Adipose tissue (tissue), 3 donors: ENCODE measurements around the gene CZIB. TPM values are rescaled to one million over a fixed set of nuclear protein-coding genes. Genes with fewer than 3 reads are reported as not detected.

Experiments
- H3K27ac ChIP-seq: one replicate; pipeline ENCODE4 v1.5.1; 2013; ENCODE audit warnings: low read depth, low read length
- WGBS, 3 donors: extraction: QIAGEN DNeasy Blood & Tissue Kit; methylation state at CpG; one replicate each; pipeline ENCODE4 v1.1.7; 2013; 5-methylcytosine and 5-hydroxymethylcytosine counted together
- polyA plus RNA-seq, 3 donors: library from polyadenylated mRNA; stranded (reverse); fragments of 200-250 nt; gene quantifications; one replicate each; pipeline ENCODE4 v1.2.3, GENCODE V29; 2013
- donor health status: healthy with polysubstance abuse.
- donor health status: Bipolar disorder and iron deficiency.
- donor health status: healthy.

CZIB gene
- polyA plus RNA-seq, 3 donors: 30.1 to 118 (median 74.5) TPM

- H3K27ac ChIP-seq: no peak overlapping the region
- 29 to 64% (median 37%) methylated on average over 6 of the region's 6 CpGs for WGBS, 3 donors
These were observed 47.9 kb downstream of the CZIB start for GRCh38 chr1:53172426-53173128.

GRCh38 chr1:53166912-53167311 is 53.5 kb downstream of the CZIB start:
- no peak overlapping the region for H3K27ac ChIP-seq
- WGBS, 3 donors: 76 to 87% (median 83%) methylated on average over 8 of the region's 8 CpGs

- 84 to 89% (median 87%) methylated on average over 6 of the region's 6 CpGs for WGBS, 3 donors
These were observed 54.1 kb downstream of the CZIB start for GRCh38 chr1:53166366-53166765.

GRCh38 chr1:53165408-53165961 is 54.9 kb downstream of the CZIB start:
- H3K27ac ChIP-seq: no peak overlapping the region
- 67 to 77% (median 73%) methylated on average over 5 of the region's 5 CpGs for WGBS, 3 donors

More at GRCh38 chr1:53166366-53166765, 54.1 kb downstream of the CZIB start:
- H3K27ac ChIP-seq: no peak overlapping the region

Other genes starting within 250 kb of the CZIB start
- gene PODN, start 158.4 kb downstream of the CZIB start, polyA plus RNA-seq: 100 to 1,000 TPM in 1 of 3 donors, 10 to 100 TPM in 2; 10.3 to 209 (median 95.1) TPM
- gene SLC1A7, start 78.0 kb downstream of the CZIB start, polyA plus RNA-seq: under 1 TPM; 0.03 to 0.90 (median 0.54) TPM
- 10 to 100 TPM in 2 of 3 donors, 1 to 10 TPM in 1; 8.2 to 21.6 (median 13.0) TPM for gene CPT2, start 23.8 kb downstream of the CZIB start, polyA plus RNA-seq
- gene MAGOH, start 17.9 kb upstream of the CZIB start, polyA plus RNA-seq: 10 to 100 TPM; 27.9 to 72.1 (median 59.8) TPM
- 1 to 10 TPM in 1 of 3 donors, under 1 TPM in 2; 0.67 to 3.1 (median 0.75) TPM for gene LRP8, start 107.4 kb upstream of the CZIB start, polyA plus RNA-seq
- gene DMRTB1, start 238.8 kb upstream of the CZIB start, polyA plus RNA-seq: not detected